AG09309 (cell line): ENCODE results near the gene PDE8B.

ENCODE experiments used
- DNase-seq: peaks from one replicate; pipeline ENCODE4 v3.0.0-alpha.2; 2010; ENCODE audit warnings: low read depth
- H3K4me3 ChIP-seq: 2 replicates; pipeline ENCODE4 v1.5.1; 2011; ENCODE audit warnings: mild to moderate bottlenecking, low read depth, low read length, moderate library complexity; ENCODE audit not compliant: control insufficient read depth
- TF ChIP-seq, protein P1 (sequence below): IDR thresholded peaks from 2 replicates; pipeline ENCODE4 v1.5.1; 2011; ENCODE audit warnings: mild to moderate bottlenecking, low read depth, low read length, inconsistent platforms; ENCODE audit not compliant: insufficient read depth, control insufficient read depth; ENCODE audit errors: missing control alignments

PDE8B gene

GRCh38 chr5:77177576-77177975 lies 32.9 kb upstream of the PDE8B start:
- TF ChIP-seq, protein P1, sequence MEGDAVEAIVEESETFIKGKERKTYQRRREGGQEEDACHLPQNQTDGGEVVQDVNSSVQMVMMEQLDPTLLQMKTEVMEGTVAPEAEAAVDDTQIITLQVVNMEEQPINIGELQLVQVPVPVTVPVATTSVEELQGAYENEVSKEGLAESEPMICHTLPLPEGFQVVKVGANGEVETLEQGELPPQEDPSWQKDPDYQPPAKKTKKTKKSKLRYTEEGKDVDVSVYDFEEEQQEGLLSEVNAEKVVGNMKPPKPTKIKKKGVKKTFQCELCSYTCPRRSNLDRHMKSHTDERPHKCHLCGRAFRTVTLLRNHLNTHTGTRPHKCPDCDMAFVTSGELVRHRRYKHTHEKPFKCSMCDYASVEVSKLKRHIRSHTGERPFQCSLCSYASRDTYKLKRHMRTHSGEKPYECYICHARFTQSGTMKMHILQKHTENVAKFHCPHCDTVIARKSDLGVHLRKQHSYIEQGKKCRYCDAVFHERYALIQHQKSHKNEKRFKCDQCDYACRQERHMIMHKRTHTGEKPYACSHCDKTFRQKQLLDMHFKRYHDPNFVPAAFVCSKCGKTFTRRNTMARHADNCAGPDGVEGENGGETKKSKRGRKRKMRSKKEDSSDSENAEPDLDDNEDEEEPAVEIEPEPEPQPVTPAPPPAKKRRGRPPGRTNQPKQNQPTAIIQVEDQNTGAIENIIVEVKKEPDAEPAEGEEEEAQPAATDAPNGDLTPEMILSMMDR, result no peak
- DNase-seq, result no peak
- H3K4me3 ChIP-seq, result no peak overlapping the region

DNA sequence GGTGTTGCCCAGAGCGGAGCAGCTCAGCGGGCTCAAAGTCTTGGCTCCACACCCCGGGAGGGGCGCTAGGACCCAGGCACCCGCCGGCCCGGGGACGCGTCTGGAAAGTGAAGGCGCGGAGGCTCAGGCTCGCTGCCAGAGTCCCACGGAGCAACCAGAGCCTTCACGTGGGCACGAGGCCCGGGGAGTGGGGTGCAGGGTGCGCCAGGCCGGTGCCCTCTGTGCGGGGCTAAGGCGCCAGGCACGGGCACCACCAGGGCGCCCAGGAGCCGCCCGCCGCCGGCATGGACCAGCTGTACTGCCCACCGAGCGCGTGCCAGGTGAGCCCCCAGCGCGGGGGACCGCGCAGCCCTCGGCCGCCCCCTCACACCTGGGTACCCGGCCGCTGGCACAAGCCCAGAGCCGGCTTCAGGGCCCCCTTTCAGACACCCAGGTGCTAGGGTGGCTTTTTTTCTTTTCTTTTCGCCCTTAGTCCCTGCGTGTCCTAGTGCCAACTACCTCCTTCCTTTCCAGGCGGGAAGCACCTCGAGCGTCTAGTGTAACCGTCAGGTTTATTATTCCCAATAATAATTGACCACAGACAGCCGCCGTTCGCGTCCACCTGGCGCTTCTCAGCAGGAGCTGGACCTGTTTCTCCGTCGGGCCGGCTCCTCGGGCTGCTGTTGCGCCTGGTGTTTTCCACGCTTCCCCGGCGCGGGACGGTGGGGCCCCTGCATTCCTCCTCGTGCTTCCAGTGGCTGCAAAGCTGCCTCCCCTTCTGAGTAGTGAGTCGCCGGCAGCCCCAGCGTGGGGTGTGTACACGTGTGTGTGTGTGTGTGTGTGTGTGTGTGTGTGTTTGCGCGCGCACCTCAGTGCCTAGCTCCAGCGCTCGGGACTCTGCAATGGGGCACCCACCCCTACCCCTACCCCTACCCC lies 30.1 kb upstream of the PDE8B start:
- no peak for DNase-seq
- TF ChIP-seq, protein P1, result no peak
- 0 out of 2 replicates have a peak overlapping the region, but pooled peaks have one; percentile 4 for H3K4me3 ChIP-seq

GRCh38 chr5:77181173-77181572 lies 29.3 kb upstream of the PDE8B start:
- no peak for DNase-seq
- H3K4me3 ChIP-seq, result no peak overlapping the region
- TF ChIP-seq, protein P1, result no peak

DNA sequence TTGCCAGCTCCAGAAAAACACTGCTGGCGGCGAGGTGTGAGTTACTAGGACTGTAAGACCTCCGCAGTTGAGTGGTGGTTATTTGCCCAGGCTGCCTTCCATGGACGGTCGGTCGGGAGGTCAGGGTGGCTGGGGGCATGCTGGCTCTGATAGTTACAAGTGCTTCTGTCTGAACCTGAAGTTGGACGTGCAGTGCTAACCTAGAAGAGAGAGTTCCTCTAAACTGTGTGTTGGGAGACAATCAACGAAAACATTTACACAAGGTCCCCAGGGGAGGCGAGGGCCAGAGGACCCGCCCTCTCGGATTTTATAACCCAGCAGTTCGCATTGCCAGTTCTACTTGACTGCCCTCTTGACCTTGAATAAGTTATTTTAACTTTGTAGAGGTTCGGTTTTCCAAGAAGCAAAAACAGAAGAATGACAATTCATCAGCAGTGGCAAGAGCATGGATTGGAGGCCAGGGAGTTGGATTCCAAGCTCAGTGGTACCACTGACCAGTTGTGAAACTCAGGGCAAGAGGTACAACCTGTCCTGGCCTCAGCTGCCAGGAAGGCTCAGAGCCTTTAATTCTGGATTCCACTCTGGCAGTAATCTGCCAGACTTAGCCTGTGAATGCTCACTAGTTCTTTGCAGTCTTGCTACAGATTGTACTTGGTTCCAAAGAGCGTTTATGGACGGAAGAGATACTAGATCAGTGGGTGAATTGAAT lies 28.7 kb upstream of the PDE8B start:
- no peak for DNase-seq
- no peak overlapping the region for H3K4me3 ChIP-seq
- TF ChIP-seq, protein P1, result no peak

GRCh38 chr5:77182367-77182766 lies 28.1 kb upstream of the PDE8B start:
- TF ChIP-seq, protein P1, result no peak
- H3K4me3 ChIP-seq, result no peak overlapping the region
- DNase-seq, result no peak

GRCh38 chr5:77186652-77187370 lies 23.7 kb upstream of the PDE8B start:
- no peak overlapping the region for H3K4me3 ChIP-seq
- DNase-seq, result no peak
- TF ChIP-seq, protein P1, result no peak
